ENCODE data around the gene ARHGDIA.

- TF ChIP-seq POLR2AphosphoS5 (IDR thresholded peaks at IDR 0.05; ENCODE audit: low read depth, low read length) (no peak), TAF1 (IDR thresholded peaks at IDR 0.05; ENCODE audit: borderline replicate concordance, insufficient read depth, low read length) (no peak)
Measured at GRCh38 chr17:81895400-81895799, 24.3 kb upstream of the ARHGDIA start.

All from PFSK-1 (cell line).